OCI-LY3 (cell line): ENCODE data around the gene TMEM266.

Experiments
- CTCF ChIP-seq: fragments of 200-600, 300-600 bp; sonication (generic); IDR thresholded peaks from 2 replicates; pipeline ENCODE4 v1.5.1; 2014; ENCODE audit warnings: antibody characterized with exemption, low read length, low read depth
- EZH2phosphoT487 ChIP-seq: fragments of 200-600 bp; shearing (Covaris generic); IDR thresholded peaks from 2 replicates; pipeline ENCODE4 v1.6.1; 2018; ENCODE audit warnings: antibody characterized with exemption, mixed run types, low read depth

DNA sequence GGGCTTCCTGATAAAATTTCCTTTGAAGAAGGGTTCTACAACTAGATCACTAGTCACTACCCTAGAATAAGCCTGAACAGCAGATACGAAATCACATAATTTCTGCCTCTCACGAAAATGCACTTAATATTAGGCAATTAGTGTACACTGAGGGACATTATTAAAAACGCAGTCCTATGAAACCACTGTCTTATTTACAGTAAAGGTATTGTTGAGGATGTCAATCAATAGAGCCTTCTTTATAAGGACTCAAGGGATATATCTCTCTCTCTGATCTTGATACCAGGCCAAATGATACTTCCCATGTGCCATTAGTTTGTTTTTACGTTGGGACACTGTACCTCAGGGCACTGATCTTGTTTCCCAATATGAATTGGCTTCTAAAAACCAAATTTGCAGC, 191.9 kb downstream of the TMEM266 start:
- TF ChIP-seq CTCF, result no peak
- TF ChIP-seq EZH2phosphoT487, result no peak
